Naive thymus-derived CD4-positive, alpha-beta T cell (primary cell): ENCODE results near the gene SLC35F2. TPM values are rescaled to one million over a fixed set of nuclear protein-coding genes. Genes with fewer than 3 reads are reported as not detected.

ENCODE experiments used
- ATAC-seq: fragments of 150-1000 bp; cut with Tn5 transposase; 2 replicates; pipeline ENCODE4 v1.10.0; 2021; ENCODE audit warnings: mild to moderate bottlenecking, moderate library complexity
- CTCF ChIA-PET: fragments of 350-600 bp; sonication (Branson Sonifier 250); formaldehyde crosslinking; loops from one replicate; lab custom pipeline; 2021; ENCODE audit warnings: antibody characterized with exemption; lab: Charles Lee
- POLR2A ChIA-PET: fragments of 350-600 bp; sonication (Branson Sonifier 250); formaldehyde crosslinking; loops from one replicate; lab custom pipeline; 2021; ENCODE audit warnings: antibody characterized with exemption, inconsistent platforms; lab: Charles Lee
- DNase-seq, 9 donors: peaks; one replicate each; pipeline versions ENCODE4 v3.0.0 to v3.0.0-alpha.2; 2020 to 2022; ENCODE audit warnings: mixed read lengths in 1 of 9
- H3K27ac ChIP-seq: one replicate; pipeline ENCODE4 v1.7.0; 2013; ENCODE audit warnings: mild to moderate bottlenecking, low read depth, low read length, moderate library complexity
- H3K27me3 ChIP-seq, 2 donors: one replicate each; pipeline ENCODE4 v1.7.0; 2013; ENCODE audit warnings: low read length in 2 of 2, mild to moderate bottlenecking in 2 of 2, moderate library complexity in 2 of 2; ENCODE audit not compliant: control insufficient read depth in 2 of 2, insufficient read depth in 2 of 2
- H3K36me3 ChIP-seq, 3 experiments: 1 replicate in 2 of 3; 2 replicates in 1 of 3; pipeline ENCODE4 v1.7.0; 2013; ENCODE audit warnings: low read length in 3 of 3, mild to moderate bottlenecking in 3 of 3, moderate library complexity in 1 of 3; ENCODE audit not compliant: insufficient read depth in 3 of 3, control insufficient read depth in 2 of 3
- H3K4me1 ChIP-seq, 2 donors: one replicate each; pipeline ENCODE4 v1.7.0; 2013; ENCODE audit warnings: low read length in 2 of 2, mild to moderate bottlenecking in 2 of 2, moderate library complexity in 1 of 2; ENCODE audit not compliant: control insufficient read depth in 2 of 2, insufficient read depth in 2 of 2
- H3K4me3 ChIP-seq: 2 replicates; pipeline ENCODE4 v1.7.0; 2013; ENCODE audit warnings: mild to moderate bottlenecking, low read length
- H3K9me3 ChIP-seq, 3 experiments: 1 replicate in 2 of 3; 2 replicates in 1 of 3; pipeline ENCODE4 v1.7.0; 2013; ENCODE audit warnings: low read length in 3 of 3; ENCODE audit not compliant: control insufficient read depth in 2 of 3
- H3K27ac Mint-ChIP-seq, 9 donors: one replicate each; pipeline ENCODE4 v1.8.0; 2020 to 2022; ENCODE audit warnings: mixed read lengths in 9 of 9, mild to moderate bottlenecking in 8 of 9, moderate library complexity in 5 of 9, inconsistent platforms in 2 of 9
- H3K27me3 Mint-ChIP-seq, 5 donors: one replicate each; pipeline ENCODE4 v1.8.0; 2021 to 2022; ENCODE audit warnings: mixed read lengths in 5 of 5, mild to moderate bottlenecking in 1 of 5
- H3K36me3 Mint-ChIP-seq, 5 donors: one replicate each; pipeline ENCODE4 v1.8.0; 2020 to 2022; ENCODE audit warnings: mixed read lengths in 5 of 5, mild to moderate bottlenecking in 3 of 5, inconsistent platforms in 1 of 5
- H3K4me1 Mint-ChIP-seq, 7 donors: one replicate each; pipeline ENCODE4 v1.8.0; 2020 to 2022; ENCODE audit warnings: mixed read lengths in 7 of 7, mild to moderate bottlenecking in 3 of 7, inconsistent platforms in 1 of 7
- H3K4me3 Mint-ChIP-seq, 10 donors: one replicate each; pipeline ENCODE4 v1.8.0; 2020 to 2022; ENCODE audit warnings: mild to moderate bottlenecking in 10 of 10, mixed read lengths in 10 of 10, moderate library complexity in 6 of 10, inconsistent platforms in 2 of 10
- H3K9me3 Mint-ChIP-seq, 11 donors: one replicate each; pipeline ENCODE4 v1.8.0; 2020 to 2022; ENCODE audit warnings: mixed read lengths in 11 of 11, mild to moderate bottlenecking in 4 of 11, inconsistent platforms in 1 of 11, moderate library complexity in 1 of 11
- intact Hi-C, 2 donors: fragments of 100-400 bp; cut with micrococcal nuclease; formaldehyde crosslinking; loops; one replicate each; pipeline ENCODE4 v1.15.1; 2023
- polyA plus RNA-seq, 2 donors: library from polyadenylated mRNA; unstranded; fragments of 300-500 nt; fragmentation: Illumina TruSeq; gene quantifications; one replicate each; pipeline ENCODE4 v1.2.3, GENCODE V29; 2021
- total RNA-seq, 6 experiments: library from RNA in 5 of 6; stranded (reverse) in 5 of 6; gene quantifications; 1 replicate in 5 of 6; 2 replicates in 1 of 6; pipeline ENCODE4 v1.2.3 and lab custom pipeline; 2021 to 2026

The SLC35F2 gene
- total and polyA plus RNA-seq, 7 experiments from 2014 or later = 3.7 to 8.9 (median 4.2) TPM

DNA sequence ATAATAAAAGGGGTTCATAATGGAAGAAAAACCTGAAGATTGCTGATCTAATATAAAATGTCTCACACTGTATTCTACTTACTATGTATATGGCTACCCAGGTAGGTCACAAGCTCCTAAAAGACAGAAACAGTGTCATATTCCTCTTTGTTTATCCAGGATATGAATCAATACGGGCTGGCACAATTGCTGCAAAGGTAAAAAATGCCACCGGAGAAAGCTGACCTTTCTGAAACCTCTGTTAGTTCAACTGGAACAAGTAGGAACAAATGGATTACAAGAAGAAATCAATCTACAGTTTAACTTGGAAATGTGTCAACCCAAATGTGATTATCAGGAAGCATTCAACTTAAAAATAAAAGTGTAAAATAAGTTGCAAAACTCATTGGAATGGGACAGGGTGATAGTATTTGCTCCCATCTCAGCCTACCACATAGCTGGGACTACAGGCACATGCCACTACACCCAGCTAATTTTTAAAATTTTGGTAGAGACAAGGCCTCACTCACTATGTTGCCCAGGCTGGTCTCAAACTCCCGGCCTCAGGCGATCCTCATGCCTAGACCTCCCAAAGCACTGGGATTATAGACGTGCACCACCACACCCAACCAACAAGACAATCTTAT lies 27.6 kb downstream of the SLC35F2 start:
- Histone ChIP-seq H3K4me1 (no peaks in the 10 kb centered on the region), H3K9me3 (no peaks in the 10 kb centered on the region), H3K4me3 (no peak overlapping the region), H3K27me3 (no peaks in the 10 kb centered on the region), H3K36me3 (no peaks in the 10 kb centered on the region), H3K27ac (no peak overlapping the region)
- Mint-ChIP-seq H3K36me3 (no peaks in the 10 kb centered on the region), H3K4me3 (no peak overlapping the region), H3K27me3 (no peaks in the 10 kb centered on the region), H3K9me3 (peaks cover 0 to 2% (median 0%) of the 10 kb centered on the region in 11 donors), H3K27ac (no peak overlapping the region), H3K4me1 (peaks cover 0 to 4% (median 0%) of the 10 kb centered on the region in 7 donors)
- no peak for DNase-seq
- ATAC-seq = no peak
- intact Hi-C loops = no loop called here
- ChIA-PET CTCF (interaction anchor here (0.6 kb wide), 1 partner anchor 51 kb away, joined by 3 read pairs; no protein-coding TSS in a partner anchor), POLR2A (no interaction called here)

DNA sequence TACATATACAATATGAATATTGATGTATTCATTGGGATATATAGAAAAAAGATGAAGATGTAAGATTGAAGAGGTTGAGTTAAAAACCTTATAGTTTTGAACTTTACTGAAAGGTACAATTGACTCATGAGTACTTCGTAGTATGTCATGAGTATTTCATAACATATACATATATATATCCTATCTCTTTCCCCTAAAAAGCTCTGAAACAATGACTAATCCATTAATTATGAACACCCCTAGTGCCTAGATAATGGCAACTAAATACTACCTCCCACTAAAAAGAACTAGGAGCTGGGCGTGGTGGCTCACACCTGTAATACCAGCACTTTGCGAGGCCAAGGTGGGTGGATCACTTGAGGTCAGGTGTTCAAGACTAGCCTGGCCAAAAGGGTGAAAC lies 31.5 kb downstream of the SLC35F2 start:
- H3K4me1 Mint-ChIP-seq = peaks cover 0 to 5% (median 0%) of the 10 kb centered on the region in 7 donors
- Histone ChIP-seq H3K4me3 (no peak overlapping the region), H3K27ac (no peak overlapping the region), H3K36me3 (no peaks in the 10 kb centered on the region), H3K4me1 (no peaks in the 10 kb centered on the region), H3K27me3 (no peaks in the 10 kb centered on the region), H3K9me3 (no peaks in the 10 kb centered on the region)
- DNase-seq = no peak
- ChIA-PET CTCF (no interaction called here), POLR2A (no interaction called here)
- H3K27me3 Mint-ChIP-seq = no peaks in the 10 kb centered on the region
- no peak for ATAC-seq
- intact Hi-C loops = no loop called here
- peaks cover 0 to 2% (median 0%) of the 10 kb centered on the region in 11 donors for H3K9me3 Mint-ChIP-seq
- no peak overlapping the region for H3K4me3 Mint-ChIP-seq
- H3K27ac Mint-ChIP-seq = no peak overlapping the region
- H3K36me3 Mint-ChIP-seq = no peaks in the 10 kb centered on the region

DNA sequence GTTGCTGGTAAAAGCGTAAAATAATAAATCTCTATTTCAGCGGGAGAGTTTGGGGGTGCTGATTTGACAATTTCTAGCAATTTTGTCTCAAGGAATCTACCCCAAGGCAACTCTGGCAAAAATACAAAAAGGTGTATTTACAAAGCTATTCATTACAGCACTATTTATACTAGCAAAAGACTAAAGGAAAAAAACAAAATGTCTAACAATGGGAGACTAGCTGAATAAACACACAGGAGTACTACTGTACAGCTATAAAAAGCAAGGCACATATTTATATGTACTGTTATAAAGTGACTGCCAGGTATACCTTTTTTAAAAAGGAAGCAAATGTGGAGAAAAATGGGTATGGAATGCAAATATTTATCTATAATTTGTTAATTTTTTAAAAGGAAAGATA lies 32.7 kb downstream of the SLC35F2 start:
- Mint-ChIP-seq H3K9me3 (peaks cover 0 to 2% (median 0%) of the 10 kb centered on the region in 11 donors), H3K4me1 (peaks cover 0 to 5% (median 0%) of the 10 kb centered on the region in 7 donors), H3K27ac (no peak overlapping the region), H3K36me3 (no peaks in the 10 kb centered on the region), H3K4me3 (no peak overlapping the region), H3K27me3 (no peaks in the 10 kb centered on the region)
- H3K4me3 ChIP-seq = no peak overlapping the region
- POLR2A ChIA-PET = no interaction called here
- no peak overlapping the region for H3K27ac ChIP-seq
- DNase-seq (no peak), ATAC-seq (no peak)
- no peaks in the 10 kb centered on the region for H3K4me1 ChIP-seq
- intact Hi-C loops = no loop called here
- CTCF ChIA-PET = no interaction called here
- H3K36me3 ChIP-seq = no peaks in the 10 kb centered on the region
- H3K9me3 ChIP-seq = no peaks in the 10 kb centered on the region
- no peaks in the 10 kb centered on the region for H3K27me3 ChIP-seq

DNA sequence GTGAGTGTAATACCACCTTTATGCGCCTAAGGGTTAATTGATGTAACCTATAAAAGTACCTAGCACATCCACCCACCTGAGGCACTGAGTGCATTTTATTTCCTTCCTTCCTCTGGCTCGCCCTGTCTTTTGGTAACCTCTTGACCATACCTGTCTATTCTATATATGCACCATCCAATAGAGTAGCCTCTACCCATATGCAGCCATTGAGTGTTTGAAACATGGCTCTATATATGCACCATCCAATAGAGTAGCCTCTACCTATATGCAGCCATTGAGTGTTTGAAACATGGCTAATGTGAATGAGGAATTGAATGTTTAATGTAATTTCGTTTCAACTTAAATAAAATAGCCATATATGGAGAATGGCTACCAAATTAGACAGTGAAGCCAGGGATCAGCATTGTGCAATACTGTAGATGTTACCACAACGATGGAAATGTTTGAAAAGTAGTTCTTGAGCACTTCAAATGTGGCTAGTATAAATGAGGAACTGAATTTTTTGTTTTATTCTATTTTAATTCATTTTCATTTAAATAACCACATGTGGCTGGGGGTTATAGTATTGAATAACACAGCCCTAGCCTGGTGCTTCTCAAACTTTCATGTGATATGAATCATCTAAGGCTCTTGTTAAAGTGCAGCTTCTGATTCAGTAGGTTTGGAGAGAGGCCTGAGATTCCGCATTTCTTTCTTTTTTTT lies 33.8 kb downstream of the SLC35F2 start:
- Histone ChIP-seq H3K27me3 (no peaks in the 10 kb centered on the region), H3K4me1 (no peaks in the 10 kb centered on the region), H3K36me3 (no peaks in the 10 kb centered on the region), H3K9me3 (no peaks in the 10 kb centered on the region), H3K4me3 (no peak overlapping the region), H3K27ac (no peak overlapping the region)
- Mint-ChIP-seq H3K36me3 (no peaks in the 10 kb centered on the region), H3K27ac (no peak overlapping the region), H3K9me3 (peaks cover 0 to 2% (median 0%) of the 10 kb centered on the region in 11 donors), H3K4me3 (no peak overlapping the region), H3K4me1 (peaks cover 0 to 5% (median 0%) of the 10 kb centered on the region in 7 donors), H3K27me3 (no peaks in the 10 kb centered on the region)
- intact Hi-C loops = no loop called here
- DNase-seq (no peak), ATAC-seq (peak; percentile 50)
- POLR2A ChIA-PET = no interaction called here
- CTCF ChIA-PET = no interaction called here

DNA sequence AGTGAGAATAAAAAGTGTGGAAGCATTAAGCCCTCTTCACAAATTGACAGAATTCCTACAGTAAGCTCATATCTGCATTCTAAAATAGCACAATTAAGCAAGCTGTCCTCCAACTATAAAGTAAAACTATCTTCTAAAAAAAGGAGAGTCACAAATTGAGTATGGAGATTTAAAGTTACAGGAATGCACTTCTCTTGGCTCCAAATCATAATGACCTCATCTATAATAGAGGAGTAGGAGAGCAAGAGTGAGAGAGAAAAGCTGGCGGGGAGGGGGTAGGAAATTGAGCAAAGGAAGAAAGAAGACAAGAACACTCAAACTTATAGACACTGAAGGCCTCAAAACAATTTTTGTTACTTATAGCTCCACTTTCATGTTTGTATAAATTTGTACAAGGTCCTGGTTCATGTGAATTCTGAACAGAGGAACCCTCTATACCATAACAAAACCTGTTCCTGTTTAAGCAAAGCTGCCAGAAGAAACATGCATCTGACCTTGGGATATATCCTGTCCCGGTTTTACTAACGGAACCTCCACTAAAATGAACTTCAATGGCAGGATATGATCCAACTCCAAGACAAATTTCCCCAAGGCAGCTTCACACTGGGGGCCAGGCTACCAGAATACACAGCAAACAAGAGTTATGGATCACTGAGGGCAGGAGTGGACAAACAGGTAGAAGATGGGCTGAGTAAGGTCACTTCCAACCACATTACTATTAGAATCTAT lies 37.2 kb downstream of the SLC35F2 start:
- POLR2A ChIA-PET = no interaction called here
- intact Hi-C loops = no loop called here
- no peak overlapping the region for H3K4me3 Mint-ChIP-seq

DNA sequence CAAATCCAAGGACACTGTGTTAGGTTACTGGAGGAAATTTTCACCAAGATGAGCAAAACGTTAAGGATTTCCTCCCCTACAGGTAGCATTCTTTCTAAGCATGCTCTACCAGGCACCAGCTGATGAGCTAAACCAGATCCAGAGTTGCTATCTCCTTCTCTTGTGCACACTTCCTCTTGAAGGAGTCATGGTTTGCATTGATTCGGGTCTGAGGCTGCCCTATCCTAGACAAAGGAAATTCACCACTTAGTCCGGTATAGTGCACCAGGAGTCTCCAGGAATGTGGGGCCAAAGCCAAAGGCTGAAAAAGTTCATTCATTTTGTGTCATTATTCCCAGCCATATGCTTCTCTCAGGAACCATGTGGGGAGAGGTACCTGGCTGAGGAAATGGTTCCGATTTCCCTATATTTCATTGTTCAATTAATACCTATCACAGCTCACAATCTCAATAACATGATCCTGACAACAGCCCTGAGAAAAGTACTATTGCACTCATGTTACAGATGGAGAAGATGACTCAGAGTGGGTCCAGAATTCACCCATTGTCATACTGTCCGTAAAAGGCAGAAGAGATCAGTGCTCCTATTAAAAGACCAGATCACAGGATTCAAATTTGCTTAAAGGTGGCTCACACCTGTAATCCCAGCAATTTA lies 39.1 kb downstream of the SLC35F2 start:
- Mint-ChIP-seq H3K27ac (no peak overlapping the region), H3K9me3 (peaks cover 0 to 3% (median 0%) of the 10 kb centered on the region in 11 donors), H3K4me1 (peaks cover 0 to 3% (median 0%) of the 10 kb centered on the region in 7 donors), H3K27me3 (no peaks in the 10 kb centered on the region), H3K36me3 (peaks cover 0 to 4% (median 0%) of the 10 kb centered on the region in 5 donors), H3K4me3 (no peak overlapping the region)
- Histone ChIP-seq H3K36me3 (no peaks in the 10 kb centered on the region), H3K4me3 (no peak overlapping the region), H3K27me3 (no peaks in the 10 kb centered on the region), H3K4me1 (no peaks in the 10 kb centered on the region), H3K9me3 (no peaks in the 10 kb centered on the region), H3K27ac (no peak overlapping the region)
- no peak for DNase-seq
- intact Hi-C loops = no loop called here
- POLR2A ChIA-PET = no interaction called here
- no peak for ATAC-seq
- CTCF ChIA-PET = no interaction called here

More for the DNA sequence above, 37.2 kb downstream of the SLC35F2 start:
- Histone ChIP-seq H3K27ac (no peak overlapping the region), H3K27me3 (no peaks in the 10 kb centered on the region), H3K4me3 (no peak overlapping the region), H3K9me3 (no peaks in the 10 kb centered on the region), H3K36me3 (no peaks in the 10 kb centered on the region), H3K4me1 (no peaks in the 10 kb centered on the region)
- Mint-ChIP-seq H3K4me1 (peaks cover 0 to 3% (median 0%) of the 10 kb centered on the region in 7 donors), H3K27me3 (no peaks in the 10 kb centered on the region), H3K27ac (no peak overlapping the region), H3K36me3 (peaks cover 0 to 4% (median 0%) of the 10 kb centered on the region in 5 donors), H3K9me3 (peaks cover 0 to 3% (median 0%) of the 10 kb centered on the region in 11 donors)
- DNase-seq = no peak
- CTCF ChIA-PET = no interaction called here
- no peak for ATAC-seq
